Endothelial cell of umbilical vein (primary cell): ENCODE measurements around the gene TBC1D8. TPM values are rescaled to one million over a fixed set of nuclear protein-coding genes. Genes with fewer than 3 reads are reported as not detected.

Experiments
- BruUV-seq: library from RNA; stranded (reverse); fragments of 400-500 nt; replicated peaks from 2 replicates; lab custom pipeline; 2021; lab: Mats Ljungman, UMichigan
- CTCF ChIA-PET: fragments of 300-600, 350-600 bp; sonication (Branson Sonifier 250); formaldehyde crosslinking; loops from one replicate; lab custom pipeline; 2021; ENCODE audit warnings: antibody characterized with exemption, inconsistent platforms; lab: Charles Lee
- POLR2A ChIA-PET: fragments of 300-600, 350-600 bp; sonication (Branson Sonifier 250); formaldehyde crosslinking; loops from one replicate; lab custom pipeline; 2021; ENCODE audit warnings: antibody characterized with exemption, inconsistent platforms; lab: Charles Lee
- DNase-seq: peaks from one replicate; pipeline ENCODE4 v3.0.0-alpha.2; 2011; ENCODE audit warnings: low read depth, low spot score
- FAIRE-seq: peaks from 2 replicates; lab custom pipeline; 2011; peaks lifted over from hg19 to GRCh38; lab: Jason Lieb, UNC
- H2AFZ ChIP-seq: 2 replicates; pipeline ENCODE4 v1.6.0; 2012; ENCODE audit warnings: low read depth, low read length, control low read depth, inconsistent platforms
- H3K27ac ChIP-seq: 2 replicates; pipeline ENCODE4 v1.5.1; 2011; ENCODE audit warnings: low read depth, mild to moderate bottlenecking, control low read depth, low read length, moderate library complexity; ENCODE audit not compliant: insufficient read depth
- H3K27me3 ChIP-seq, 2 experiments: 2 replicates each; pipeline versions ENCODE4 v1.6.0 to v1.6.1; 2011; ENCODE audit warnings: low read length in 2 of 2, mixed read lengths in 1 of 2; ENCODE audit not compliant: control insufficient read depth in 2 of 2, insufficient read depth in 2 of 2
- H3K36me3 ChIP-seq, 2 experiments: 2 replicates in 1 of 2; 3 replicates in 1 of 2; pipeline ENCODE4 v1.5.1; 2011; ENCODE audit warnings: low read length in 2 of 2, mild to moderate bottlenecking in 1 of 2, moderate library complexity in 1 of 2; ENCODE audit not compliant: control insufficient read depth in 2 of 2, insufficient read depth in 2 of 2; ENCODE audit errors: extremely low read depth in 1 of 2
- H3K4me1 ChIP-seq: 3 replicates; pipeline ENCODE4 v1.5.1; 2011; ENCODE audit warnings: mild to moderate bottlenecking, low read length; ENCODE audit not compliant: control insufficient read depth, insufficient read depth; ENCODE audit errors: extremely low read depth
- H3K4me2 ChIP-seq: 2 replicates; pipeline ENCODE4 v1.6.1; 2011; ENCODE audit warnings: low read length, control low read depth, mixed read lengths; ENCODE audit not compliant: insufficient read depth
- H3K4me3 ChIP-seq, 3 experiments: fragments of 200-600 bp in 1 of 3; sonication (generic), shearing (Covaris generic) in 1 of 3; replicated peaks in 1 of 3; 2 replicates each; pipeline ENCODE4 v1.5.1; 2011 to 2016; ENCODE audit warnings: control low read depth in 3 of 3, low read length in 3 of 3, mild to moderate bottlenecking in 2 of 3, inconsistent platforms in 1 of 3, low read depth in 1 of 3, moderate library complexity in 1 of 3; ENCODE audit not compliant: insufficient read depth in 1 of 3
- H3K79me2 ChIP-seq: 2 replicates; pipeline ENCODE4 v1.6.0; 2012; ENCODE audit warnings: low read length, inconsistent platforms; ENCODE audit not compliant: control insufficient read depth, insufficient read depth
- H3K9ac ChIP-seq: replicated peaks from 2 replicates; pipeline ENCODE3; 2011; ENCODE audit warnings: low read length, control low read depth; ENCODE audit not compliant: insufficient read depth; ENCODE audit errors: extremely low read depth
- H3K9me1 ChIP-seq: replicated peaks from 3 replicates; pipeline ENCODE4 v1.6.0; 2011; ENCODE audit warnings: mild to moderate bottlenecking, low read length; ENCODE audit not compliant: control insufficient read depth, insufficient read depth; ENCODE audit errors: extremely low read depth
- H3K9me3 ChIP-seq: replicated peaks from 2 replicates; pipeline ENCODE4 v1.5.1; 2012; ENCODE audit warnings: low read length, inconsistent platforms; ENCODE audit not compliant: control insufficient read depth, insufficient read depth
- H4K20me1 ChIP-seq: replicated peaks from 2 replicates; pipeline ENCODE3; 2011; ENCODE audit warnings: mild to moderate bottlenecking, low read length; ENCODE audit not compliant: control insufficient read depth, insufficient read depth; ENCODE audit errors: extremely low read depth
- EZH2 ChIP-seq: IDR thresholded peaks from 2 replicates; pipeline ENCODE4 v1.6.1; 2012; ENCODE audit warnings: borderline replicate concordance, low read depth, mild to moderate bottlenecking, moderate library complexity, low read length, inconsistent platforms; ENCODE audit not compliant: severe bottlenecking
- FOS ChIP-seq: IDR thresholded peaks from 2 replicates; pipeline ENCODE4 v1.6.1; 2011; ENCODE audit warnings: mild to moderate bottlenecking, low read length, moderate library complexity, borderline replicate concordance; ENCODE audit not compliant: insufficient read depth
- GATA2 ChIP-seq: IDR thresholded peaks from 2 replicates; pipeline ENCODE4 v1.7.0; 2011; ENCODE audit warnings: low read depth, mild to moderate bottlenecking, moderate library complexity, mixed read lengths, low read length; ENCODE audit not compliant: insufficient read length, insufficient read depth
- JUN ChIP-seq: IDR thresholded peaks from 2 replicates; pipeline ENCODE4 v1.6.1; 2011; ENCODE audit warnings: borderline replicate concordance, low read depth; ENCODE audit not compliant: insufficient read length, insufficient read depth
- MAX ChIP-seq: IDR thresholded peaks from 2 replicates; pipeline ENCODE4 v1.6.1; 2011; ENCODE audit not compliant: insufficient read depth, insufficient read length
- MYC ChIP-seq: IDR thresholded peaks from one replicate; pipeline ENCODE4 v1.6.1; 2011; ENCODE audit warnings: mild to moderate bottlenecking, low read depth, low read length
- POLR2A ChIP-seq: IDR thresholded peaks from 2 replicates; pipeline ENCODE4 v1.6.1; 2012; ENCODE audit warnings: low read depth, mild to moderate bottlenecking, control low read depth, low read length
- POLR2AphosphoS5 ChIP-seq: IDR thresholded peaks from 2 replicates; pipeline ENCODE4 v1.6.1; 2012; ENCODE audit warnings: low read depth, mild to moderate bottlenecking, control low read depth, low read length, moderate library complexity; ENCODE audit not compliant: insufficient read depth
- dilution Hi-C: fragments of 300-500 bp; cut with MboI; formaldehyde crosslinking; loops from one replicate; pipeline ENCODE4 v1.15.0; 2019; ENCODE audit warnings: low sequenced_read_pairs; ENCODE audit not compliant: extremely low pct_ligation_motif_present
- intact Hi-C: fragments of 100-400 bp; cut with micrococcal nuclease; formaldehyde crosslinking; loops from one replicate; pipeline ENCODE4 v1.10.0; 2022
- polyA plus RNA-seq, 4 experiments: library from polyadenylated mRNA; depleted of rRNA in 3 of 4; stranded (reverse) in 3 of 4; unstranded in 1 of 4; fragments of >200 nt; gene quantifications; 2 replicates each; pipeline versions ENCODE4 v1.2.1 to v1.2.3, GENCODE V29; 2011 to 2012; ENCODE audit warnings: missing spikeins in 1 of 4
- total RNA-seq: library from RNA; stranded (reverse); gene quantifications from 2 replicates; pipeline ENCODE4 v1.2.3, GENCODE V29; 2021
- TF ChIP-seq, protein P1 (sequence below), 2 donors: IDR thresholded peaks; 1 replicate in 1 of 2; 2 replicates in 1 of 2; pipeline ENCODE4 v1.5.1; 2011; ENCODE audit warnings: low read length in 2 of 2, mild to moderate bottlenecking in 2 of 2, moderate library complexity in 2 of 2, control low read depth in 1 of 2, inconsistent platforms in 1 of 2, low read depth in 1 of 2; ENCODE audit not compliant: insufficient read depth in 1 of 2; ENCODE audit errors: extremely low read depth in 1 of 2

Gene TBC1D8
- total and polyA plus RNA-seq, 2 donors (not counting 3 experiments of a cell fraction or from before 2014, with no cell fraction given): 28.5 to 32.1 TPM

DNA sequence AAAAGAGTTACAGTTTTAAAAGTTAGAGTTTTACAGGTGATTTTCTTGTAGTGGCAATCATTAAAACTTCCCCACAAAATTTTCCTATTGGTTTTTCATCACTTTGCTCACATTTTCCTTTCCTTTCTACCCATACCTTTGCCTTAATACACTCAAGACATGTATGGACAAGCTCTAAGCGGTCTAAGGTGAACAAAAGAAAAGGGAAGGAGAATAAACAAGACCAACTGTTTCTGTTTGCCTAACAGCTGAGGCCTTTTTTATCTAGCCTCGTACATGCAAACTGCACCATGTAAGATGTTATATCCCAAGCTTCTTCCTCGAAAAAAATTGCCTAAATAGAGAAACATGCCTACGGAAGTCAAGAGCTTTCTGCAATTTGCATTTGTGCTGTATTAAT lies 33.9 kb upstream of the TBC1D8 start:
- POLR2A ChIA-PET: no interaction called here
- BruUV-seq: no TSS peak
- TF ChIP-seq POLR2AphosphoS5 (no peak), GATA2 (no peak), MAX (no peak), MYC (no peak)

DNA sequence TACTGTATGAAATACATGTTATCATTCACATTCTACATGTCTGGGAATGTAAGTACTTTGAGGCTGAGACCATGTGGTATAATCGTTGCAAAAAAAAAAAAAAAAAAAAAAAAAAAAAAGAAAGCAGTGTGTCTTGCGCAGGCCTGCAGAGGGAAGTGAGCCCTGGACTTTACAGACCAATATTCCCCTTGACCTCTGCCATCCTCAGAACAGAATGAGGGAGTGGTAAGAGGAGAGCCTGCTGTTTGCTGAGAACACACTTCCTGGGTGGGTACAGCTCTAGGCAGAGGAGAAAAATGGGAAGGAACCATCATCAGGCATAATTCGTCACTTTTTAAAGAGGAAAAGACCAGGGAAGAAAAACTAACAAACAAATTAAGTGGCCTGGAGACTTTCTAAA lies 28.8 kb upstream of the TBC1D8 start:
- no peaks in the 10 kb centered on the region for H3K4me1 ChIP-seq
- H3K4me3 ChIP-seq: no peak overlapping the region
- H4K20me1 ChIP-seq: no peaks in the 10 kb centered on the region
- ChIA-PET CTCF (interaction anchor here (1.4 to 1.8 kb wide), 2 partner anchors 9 to 25 kb away, joined by 3 to 12 read pairs; no protein-coding TSS in a partner anchor), POLR2A (no interaction called here)
- no peak overlapping the region for H2AFZ ChIP-seq
- H3K9me1 ChIP-seq: no peaks in the 10 kb centered on the region
- H3K9ac ChIP-seq: no peak overlapping the region
- no peak for FAIRE-seq
- H3K9me3 ChIP-seq: no peaks in the 10 kb centered on the region
- DNase-seq: no peak
- no peak overlapping the region for H3K4me2 ChIP-seq
- intact Hi-C loops (no loop called here), dilution Hi-C loops (no loop called here)
- no peaks in the 10 kb centered on the region for H3K36me3 ChIP-seq
- no peaks in the 10 kb centered on the region for H3K27me3 ChIP-seq
- no peak overlapping the region for H3K27ac ChIP-seq
- H3K79me2 ChIP-seq: no peaks in the 10 kb centered on the region
- TF ChIP-seq FOS (no peak), MAX (no peak), POLR2A (no peak), GATA2 (no peak), MYC (no peak), POLR2AphosphoS5 (no peak), JUN (no peak), EZH2 (no peak)
- TF ChIP-seq, protein P1, sequence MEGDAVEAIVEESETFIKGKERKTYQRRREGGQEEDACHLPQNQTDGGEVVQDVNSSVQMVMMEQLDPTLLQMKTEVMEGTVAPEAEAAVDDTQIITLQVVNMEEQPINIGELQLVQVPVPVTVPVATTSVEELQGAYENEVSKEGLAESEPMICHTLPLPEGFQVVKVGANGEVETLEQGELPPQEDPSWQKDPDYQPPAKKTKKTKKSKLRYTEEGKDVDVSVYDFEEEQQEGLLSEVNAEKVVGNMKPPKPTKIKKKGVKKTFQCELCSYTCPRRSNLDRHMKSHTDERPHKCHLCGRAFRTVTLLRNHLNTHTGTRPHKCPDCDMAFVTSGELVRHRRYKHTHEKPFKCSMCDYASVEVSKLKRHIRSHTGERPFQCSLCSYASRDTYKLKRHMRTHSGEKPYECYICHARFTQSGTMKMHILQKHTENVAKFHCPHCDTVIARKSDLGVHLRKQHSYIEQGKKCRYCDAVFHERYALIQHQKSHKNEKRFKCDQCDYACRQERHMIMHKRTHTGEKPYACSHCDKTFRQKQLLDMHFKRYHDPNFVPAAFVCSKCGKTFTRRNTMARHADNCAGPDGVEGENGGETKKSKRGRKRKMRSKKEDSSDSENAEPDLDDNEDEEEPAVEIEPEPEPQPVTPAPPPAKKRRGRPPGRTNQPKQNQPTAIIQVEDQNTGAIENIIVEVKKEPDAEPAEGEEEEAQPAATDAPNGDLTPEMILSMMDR (IDR thresholded peaks at IDR 0.05; ENCODE audit: extremely low read depth in 1 of 2, insufficient read depth in 1 of 2, low read depth in 1 of 2, low read length in 2 of 2): no peak
- no TSS peak for BruUV-seq

More for the DNA sequence above, 33.9 kb upstream of the TBC1D8 start:
- no peaks in the 10 kb centered on the region for H3K9me1 ChIP-seq
- no peak overlapping the region for H3K27ac ChIP-seq
- dilution Hi-C loops: no loop called here
- no peaks in the 10 kb centered on the region for H3K4me1 ChIP-seq
- no peak overlapping the region for H3K4me3 ChIP-seq
- no peaks in the 10 kb centered on the region for H3K79me2 ChIP-seq
- H3K9me3 ChIP-seq: no peaks in the 10 kb centered on the region
- no peak overlapping the region for H3K9ac ChIP-seq
- no peak for DNase-seq
- H4K20me1 ChIP-seq: no peaks in the 10 kb centered on the region
- CTCF ChIA-PET: interaction anchor here (0.8 to 1.5 kb wide), 3 partner anchors 9 to 148 kb away, joined by 3 to 4 read pairs (median 4); no protein-coding TSS in a partner anchor
- no peaks in the 10 kb centered on the region for H3K36me3 ChIP-seq
- intact Hi-C loops: no loop called here
- H2AFZ ChIP-seq: no peak overlapping the region
- H3K4me2 ChIP-seq: no peak overlapping the region
- FAIRE-seq: no peak
- H3K27me3 ChIP-seq: no peaks in the 10 kb centered on the region
